Measurements from ENCODE around the gene TPRG1L.

DNA sequence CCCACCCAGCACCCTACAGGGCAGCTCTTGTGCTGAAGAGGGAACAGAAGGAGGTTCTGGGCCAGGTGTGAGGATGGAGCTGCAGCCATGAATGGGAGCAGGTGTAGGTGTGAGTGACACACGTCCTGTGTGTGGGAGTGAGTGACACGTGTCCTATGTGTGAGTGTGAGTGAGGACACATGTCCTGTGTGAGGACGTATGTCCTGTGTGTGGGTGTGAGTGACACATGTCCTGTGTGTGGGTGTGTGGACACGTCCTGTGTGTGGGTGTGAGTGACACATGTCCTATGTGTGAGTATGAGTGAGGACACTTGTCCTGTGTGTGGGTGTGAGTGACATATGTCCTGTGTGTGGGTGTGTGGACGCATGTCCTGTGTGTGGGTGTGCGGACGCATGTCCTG is 39.9 kb upstream of the TPRG1L start:
- TF ChIP-seq, protein P1, sequence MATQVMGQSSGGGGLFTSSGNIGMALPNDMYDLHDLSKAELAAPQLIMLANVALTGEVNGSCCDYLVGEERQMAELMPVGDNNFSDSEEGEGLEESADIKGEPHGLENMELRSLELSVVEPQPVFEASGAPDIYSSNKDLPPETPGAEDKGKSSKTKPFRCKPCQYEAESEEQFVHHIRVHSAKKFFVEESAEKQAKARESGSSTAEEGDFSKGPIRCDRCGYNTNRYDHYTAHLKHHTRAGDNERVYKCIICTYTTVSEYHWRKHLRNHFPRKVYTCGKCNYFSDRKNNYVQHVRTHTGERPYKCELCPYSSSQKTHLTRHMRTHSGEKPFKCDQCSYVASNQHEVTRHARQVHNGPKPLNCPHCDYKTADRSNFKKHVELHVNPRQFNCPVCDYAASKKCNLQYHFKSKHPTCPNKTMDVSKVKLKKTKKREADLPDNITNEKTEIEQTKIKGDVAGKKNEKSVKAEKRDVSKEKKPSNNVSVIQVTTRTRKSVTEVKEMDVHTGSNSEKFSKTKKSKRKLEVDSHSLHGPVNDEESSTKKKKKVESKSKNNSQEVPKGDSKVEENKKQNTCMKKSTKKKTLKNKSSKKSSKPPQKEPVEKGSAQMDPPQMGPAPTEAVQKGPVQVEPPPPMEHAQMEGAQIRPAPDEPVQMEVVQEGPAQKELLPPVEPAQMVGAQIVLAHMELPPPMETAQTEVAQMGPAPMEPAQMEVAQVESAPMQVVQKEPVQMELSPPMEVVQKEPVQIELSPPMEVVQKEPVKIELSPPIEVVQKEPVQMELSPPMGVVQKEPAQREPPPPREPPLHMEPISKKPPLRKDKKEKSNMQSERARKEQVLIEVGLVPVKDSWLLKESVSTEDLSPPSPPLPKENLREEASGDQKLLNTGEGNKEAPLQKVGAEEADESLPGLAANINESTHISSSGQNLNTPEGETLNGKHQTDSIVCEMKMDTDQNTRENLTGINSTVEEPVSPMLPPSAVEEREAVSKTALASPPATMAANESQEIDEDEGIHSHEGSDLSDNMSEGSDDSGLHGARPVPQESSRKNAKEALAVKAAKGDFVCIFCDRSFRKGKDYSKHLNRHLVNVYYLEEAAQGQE (IDR thresholded peaks at IDR 0.05; ENCODE audit: insufficient read depth in 1 of 2, low read depth in 2 of 2, low read length in 2 of 2), result no peak
- no peak for TF ChIP-seq TAF1 (IDR thresholded peaks at IDR 0.05; ENCODE audit: borderline replicate concordance, insufficient read depth, low read length)

Data from PFSK-1 (cell line).